Stimulated activated naive B cell treated with anti-CD40 and anti-IgM and Interleukin-4, amounts not matched to agents 10 μg/mL and 1 μg/mL and 100 μg/mL, for 72 hours (primary cell): ENCODE measurements around the gene ITK.

Experiments used
- ATAC-seq, 2 donors: fragments of 150-1000 bp; cut with Tn5 transposase; replicated peaks; 2 replicates each; pipeline ENCODE4 v1.10.0; 2021; ENCODE audit warnings: moderate library complexity in 1 of 2
- DNase-seq: peaks from one replicate; pipeline ENCODE4 v3.0.0; 2021
- H3K27ac Mint-ChIP-seq: one replicate; pipeline ENCODE4 v1.8.0; 2022; ENCODE audit warnings: mild to moderate bottlenecking, mixed read lengths
- H3K27me3 Mint-ChIP-seq, 2 donors: one replicate each; pipeline ENCODE4 v1.8.0; 2022; ENCODE audit warnings: mixed read lengths in 2 of 2
- H3K36me3 Mint-ChIP-seq, 2 donors: one replicate each; pipeline ENCODE4 v1.8.0; 2022; ENCODE audit warnings: mixed read lengths in 2 of 2, mild to moderate bottlenecking in 1 of 2
- H3K4me1 Mint-ChIP-seq, 2 donors: one replicate each; pipeline ENCODE4 v1.8.0; 2022; ENCODE audit warnings: mixed read lengths in 2 of 2, mild to moderate bottlenecking in 1 of 2
- H3K4me3 Mint-ChIP-seq, 2 donors: one replicate each; pipeline ENCODE4 v1.8.0; 2022; ENCODE audit warnings: mild to moderate bottlenecking in 2 of 2, mixed read lengths in 2 of 2, moderate library complexity in 1 of 2
- H3K9me3 Mint-ChIP-seq, 2 donors: one replicate each; pipeline ENCODE4 v1.8.0; 2022; ENCODE audit warnings: mixed read lengths in 2 of 2, mild to moderate bottlenecking in 1 of 2

The ITK gene

DNA sequence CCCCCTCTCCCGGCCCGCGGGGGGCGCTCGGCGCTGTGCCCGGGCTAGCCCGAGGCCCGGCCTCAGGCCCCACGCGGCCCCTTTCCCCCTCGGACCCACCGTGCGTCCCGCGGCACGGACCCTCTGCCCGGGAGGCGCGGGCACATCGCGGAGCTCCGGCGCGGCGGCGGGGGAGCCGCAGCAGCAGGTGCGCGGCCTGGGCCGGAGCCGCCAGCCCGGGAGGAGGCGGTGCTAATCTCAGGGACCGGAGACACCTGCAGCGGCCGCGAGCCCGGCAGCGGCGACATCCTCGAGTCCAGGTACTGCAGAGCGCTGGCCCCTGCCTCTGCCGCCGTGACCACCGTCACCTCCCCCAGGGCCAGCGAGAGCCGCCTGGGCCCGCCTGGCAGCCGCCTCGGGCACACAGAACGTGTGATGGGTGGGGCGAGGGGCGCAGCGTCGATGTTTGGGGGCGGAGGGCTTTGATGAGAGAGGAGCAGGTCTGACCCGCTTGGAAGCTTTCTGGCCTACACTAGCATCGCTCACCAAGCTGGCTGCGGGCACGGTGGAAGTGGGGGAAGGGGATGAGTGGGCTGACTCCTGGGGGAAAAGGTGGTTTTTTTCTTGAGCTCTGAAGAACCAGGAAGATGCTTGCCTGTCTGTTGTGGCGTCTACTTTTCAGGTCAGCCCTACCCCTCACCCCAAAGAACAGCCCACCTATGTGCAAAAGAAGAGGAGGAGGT is 85.8 kb downstream of the ITK start:
- Mint-ChIP-seq H3K4me3 (peak overlapping the region; percentile 94 to 99), H3K4me1 (peaks cover 49 to 74% of the 10 kb centered on the region in 2 donors), H3K9me3 (peaks cover 0 to 1% of the 10 kb centered on the region in 2 donors), H3K27me3 (no peaks in the 10 kb centered on the region), H3K27ac (peak overlapping the region; percentile 95), H3K36me3 (peaks cover 35 to 43% of the 10 kb centered on the region in 2 donors)
- peak; percentile 61 for DNase-seq
- peak; percentile 50 to 56 for ATAC-seq

DNA sequence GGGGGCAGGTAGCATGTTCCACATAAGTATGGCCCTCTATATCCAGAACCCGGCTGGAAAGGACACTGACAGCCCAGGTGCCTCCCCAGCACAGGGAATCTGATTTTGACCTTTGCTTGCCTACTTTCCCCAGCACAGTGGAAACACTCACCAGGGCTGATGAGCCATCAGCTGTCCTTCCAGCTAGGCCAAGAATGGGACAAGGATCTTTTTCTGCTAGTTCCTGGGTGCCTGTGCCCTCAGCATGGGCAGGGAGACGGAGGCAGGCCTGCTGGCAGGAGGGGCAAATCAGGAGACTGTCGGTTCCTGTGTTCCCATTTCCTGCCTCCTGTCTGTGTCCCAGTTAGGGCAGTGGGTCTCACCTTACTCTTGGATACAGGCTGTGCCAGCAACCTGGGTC is 86.4 kb downstream of the ITK start:
- DNase-seq: no peak
- H3K4me1 Mint-ChIP-seq: peaks cover 53 to 80% of the 10 kb centered on the region in 2 donors
- H3K36me3 Mint-ChIP-seq: peaks cover 39 to 49% of the 10 kb centered on the region in 2 donors

GRCh38 chr5:157267761-157268480 is 87.3 kb downstream of the ITK start:
- DNase-seq: no peak
- H3K27me3 Mint-ChIP-seq: no peaks in the 10 kb centered on the region
- ATAC-seq: no peak
- H3K27ac Mint-ChIP-seq: peak overlapping the region; percentile 95
- peaks cover 0 to 3% of the 10 kb centered on the region in 2 donors for H3K9me3 Mint-ChIP-seq
- H3K4me3 Mint-ChIP-seq: peak overlapping the region; percentile 94 to 99
- peaks cover 58 to 88% of the 10 kb centered on the region in 2 donors for H3K4me1 Mint-ChIP-seq
- peaks cover 44 to 57% of the 10 kb centered on the region in 2 donors for H3K36me3 Mint-ChIP-seq

More for the DNA sequence above, 86.4 kb downstream of the ITK start:
- no peaks in the 10 kb centered on the region for H3K27me3 Mint-ChIP-seq
- H3K27ac Mint-ChIP-seq: peak overlapping the region; percentile 95
- peaks cover 0 to 1% of the 10 kb centered on the region in 2 donors for H3K9me3 Mint-ChIP-seq
- H3K4me3 Mint-ChIP-seq: peak overlapping the region; percentile 94 to 99
- ATAC-seq: no peak

DNA sequence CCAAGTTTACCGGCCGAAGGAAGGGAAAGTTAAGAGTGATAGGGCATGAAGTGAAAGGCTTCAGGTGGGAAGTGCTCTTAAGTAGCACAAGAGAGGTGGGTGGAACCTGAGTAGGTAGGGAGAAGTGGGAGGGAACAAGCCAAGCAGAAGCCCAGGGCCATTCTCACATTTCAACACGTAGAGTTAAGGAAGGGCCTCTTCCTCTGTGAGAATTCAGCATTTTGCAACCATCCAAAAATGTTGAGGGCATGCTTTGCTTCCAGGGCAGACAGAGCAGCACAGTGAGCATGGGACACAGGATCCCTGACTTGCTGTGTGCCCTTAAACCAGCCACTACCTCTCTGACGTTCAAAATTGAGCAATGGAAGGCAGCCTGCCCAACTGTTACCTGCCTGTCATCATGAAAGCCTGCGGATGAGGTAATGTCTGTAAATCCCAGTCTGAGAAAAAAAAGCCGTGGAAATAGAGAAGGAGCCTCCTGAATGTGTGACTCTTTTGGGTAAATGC is 88.6 kb downstream of the ITK start:
- Mint-ChIP-seq H3K27ac (peak overlapping the region; percentile 92), H3K27me3 (no peaks in the 10 kb centered on the region), H3K4me3 (peak overlapping the region; percentile 83 to 86), H3K36me3 (peaks cover 52 to 70% of the 10 kb centered on the region in 2 donors), H3K9me3 (peaks cover 0 to 3% of the 10 kb centered on the region in 2 donors), H3K4me1 (peaks cover 57 to 87% of the 10 kb centered on the region in 2 donors)
- no peak for DNase-seq
- no peak for ATAC-seq

DNA sequence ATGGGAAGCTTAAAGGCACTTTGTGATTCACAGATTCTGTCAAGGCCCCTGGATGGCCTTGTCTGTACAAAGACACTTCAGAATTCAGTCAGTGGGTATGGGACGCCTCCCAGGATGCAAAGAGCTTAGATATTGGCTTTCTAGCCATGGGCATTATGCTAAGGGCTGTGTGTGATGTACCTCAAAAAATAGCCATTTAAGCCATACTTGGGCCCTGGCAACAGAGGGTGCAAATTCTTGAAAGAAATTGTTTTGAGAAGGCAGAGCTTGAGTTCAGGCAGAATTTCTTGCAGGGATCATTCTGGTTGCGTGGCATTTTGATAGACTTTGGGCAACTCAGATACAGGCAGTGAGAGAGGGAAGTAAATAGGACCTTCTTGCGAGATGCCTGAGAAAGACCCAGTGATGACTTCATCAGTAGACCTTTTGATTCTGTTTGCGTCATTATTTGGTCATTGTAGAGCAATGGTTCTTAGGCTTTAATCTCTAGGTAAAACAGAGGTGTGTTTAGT is 89.2 kb downstream of the ITK start:
- DNase-seq (no peak), ATAC-seq (no peak)
- Mint-ChIP-seq H3K4me1 (peaks cover 56 to 82% of the 10 kb centered on the region in 2 donors), H3K27ac (peak overlapping the region; percentile 93), H3K27me3 (no peaks in the 10 kb centered on the region), H3K9me3 (peaks cover 0 to 3% of the 10 kb centered on the region in 2 donors), H3K36me3 (peaks cover 54 to 74% of the 10 kb centered on the region in 2 donors), H3K4me3 (peak overlapping the region; percentile 83 to 86)

DNA sequence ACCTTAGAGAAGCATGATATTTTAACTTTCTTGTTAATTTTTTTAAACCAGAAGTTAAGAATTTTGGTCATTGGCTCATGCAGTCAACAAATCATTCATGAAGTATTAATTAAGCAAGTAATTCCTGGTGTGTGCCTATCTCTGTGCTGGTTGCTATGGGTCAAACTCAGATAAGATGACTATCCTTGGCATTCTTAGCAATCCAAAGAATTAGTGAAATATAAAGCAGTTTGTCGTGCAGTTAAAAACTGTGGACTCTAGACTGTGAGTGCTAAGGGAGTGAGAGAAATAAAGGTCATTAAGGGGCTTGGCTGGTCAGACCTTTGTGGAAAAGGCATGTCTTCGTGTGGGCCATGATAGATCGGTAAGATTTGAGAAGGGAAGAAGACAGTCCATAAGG is 90.1 kb downstream of the ITK start:
- H3K27me3 Mint-ChIP-seq: no peaks in the 10 kb centered on the region
- DNase-seq: no peak
- H3K27ac Mint-ChIP-seq: peak overlapping the region; percentile 99
- H3K36me3 Mint-ChIP-seq: peaks cover 54 to 74% of the 10 kb centered on the region in 2 donors
- H3K9me3 Mint-ChIP-seq: peaks cover 0 to 3% of the 10 kb centered on the region in 2 donors
- H3K4me3 Mint-ChIP-seq: peak overlapping the region; percentile 83 to 86
- peaks cover 53 to 77% of the 10 kb centered on the region in 2 donors for H3K4me1 Mint-ChIP-seq
- ATAC-seq: no peak

DNA sequence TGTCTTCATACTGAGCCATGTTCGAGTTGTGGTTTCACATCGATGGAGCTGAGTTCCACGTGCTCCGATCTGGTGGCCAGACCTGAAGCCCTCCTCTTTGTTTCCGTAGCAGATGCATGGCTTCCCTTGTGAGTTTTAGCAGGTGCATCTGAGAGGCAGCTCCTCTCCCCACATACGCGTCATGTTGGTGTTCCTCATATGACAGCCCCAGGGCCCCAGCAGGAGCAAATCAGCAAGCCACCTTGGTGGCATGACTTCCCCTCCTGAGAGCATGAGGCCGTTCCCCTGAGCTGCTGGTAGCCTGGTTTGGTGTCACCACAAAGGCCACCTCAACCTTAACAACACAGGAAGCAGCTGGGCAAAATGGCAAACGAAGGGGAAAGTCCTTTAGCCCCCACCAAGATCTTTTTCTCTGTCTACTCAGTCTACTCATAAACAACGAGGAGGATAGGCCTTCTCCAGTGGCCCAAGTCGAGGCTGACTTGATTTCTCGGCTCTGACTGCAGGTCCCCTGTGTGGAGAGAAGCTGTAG is 91.2 kb downstream of the ITK start:
- Mint-ChIP-seq H3K27ac (peak overlapping the region; percentile 99), H3K27me3 (no peaks in the 10 kb centered on the region), H3K4me3 (peak overlapping the region; percentile 83 to 86), H3K9me3 (peaks cover 0 to 3% of the 10 kb centered on the region in 2 donors), H3K4me1 (peaks cover 54 to 82% of the 10 kb centered on the region in 2 donors), H3K36me3 (peaks cover 50 to 75% of the 10 kb centered on the region in 2 donors)
- ATAC-seq: peak; percentile 91 to 93
- peak; percentile 96 for DNase-seq

- H3K4me1 Mint-ChIP-seq: peaks cover 56 to 78% of the 10 kb centered on the region in 2 donors
These were observed 92.5 kb downstream of the ITK start for GRCh38 chr5:157273131-157273556.

GRCh38 chr5:157275403-157275802 is 94.8 kb downstream of the ITK start:
- peaks cover 0 to 3% of the 10 kb centered on the region in 2 donors for H3K9me3 Mint-ChIP-seq
- H3K4me1 Mint-ChIP-seq: peaks cover 45 to 68% of the 10 kb centered on the region in 2 donors
- H3K27me3 Mint-ChIP-seq: no peaks in the 10 kb centered on the region
- no peak for DNase-seq
- peaks cover 36 to 64% of the 10 kb centered on the region in 2 donors for H3K36me3 Mint-ChIP-seq
- H3K27ac Mint-ChIP-seq: no peak overlapping the region
- H3K4me3 Mint-ChIP-seq: no peak overlapping the region
- no peak for ATAC-seq

More at GRCh38 chr5:157273131-157273556, 92.5 kb downstream of the ITK start:
- peaks cover 44 to 72% of the 10 kb centered on the region in 2 donors for H3K36me3 Mint-ChIP-seq
- ATAC-seq: peak; percentile 42 to 49
- H3K4me3 Mint-ChIP-seq: peak overlapping the region; percentile 75 to 85
- peak overlapping the region; percentile 98 for H3K27ac Mint-ChIP-seq
- H3K9me3 Mint-ChIP-seq: peaks cover 0 to 3% of the 10 kb centered on the region in 2 donors
- no peak for DNase-seq
- no peaks in the 10 kb centered on the region for H3K27me3 Mint-ChIP-seq

DNA sequence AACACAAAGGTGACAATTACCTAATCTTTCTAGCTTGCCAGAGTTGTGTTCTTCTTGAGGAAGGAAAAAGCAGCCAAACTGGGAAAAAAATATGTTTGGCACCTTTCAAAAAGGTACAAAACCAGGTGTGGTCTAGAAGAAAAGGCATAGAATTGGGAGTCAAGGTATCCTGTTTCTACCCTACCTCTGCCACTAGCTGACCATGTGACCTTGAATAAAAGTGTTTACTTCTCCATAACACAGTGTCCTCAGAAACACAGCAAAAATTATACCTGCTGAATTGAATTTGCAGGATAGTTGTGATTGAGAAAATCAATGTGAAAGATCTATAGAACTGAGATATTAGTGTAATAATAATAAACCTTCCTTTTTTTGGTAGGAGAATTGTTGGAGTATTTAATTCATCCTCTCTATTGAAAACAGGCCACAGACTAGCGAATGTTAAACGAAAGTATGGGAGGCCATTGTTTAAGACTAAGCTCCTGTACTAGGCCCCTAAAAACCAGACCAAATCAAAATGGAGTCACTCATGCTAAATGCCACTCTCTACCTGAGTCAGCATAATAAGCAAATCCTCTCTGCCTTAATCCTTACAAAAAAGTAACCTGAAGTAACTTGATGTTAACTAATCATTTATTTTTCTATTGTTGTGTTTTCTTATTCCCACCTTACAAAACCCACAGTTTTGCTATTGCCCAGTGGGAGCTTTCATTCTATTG is 97.8 kb downstream of the ITK start:
- no peaks in the 10 kb centered on the region for H3K27me3 Mint-ChIP-seq

GRCh38 chr5:157279605-157280239 is 99.1 kb downstream of the ITK start:
- H3K4me1 Mint-ChIP-seq: peaks cover 50 to 74% of the 10 kb centered on the region in 2 donors
- no peak for DNase-seq
- H3K4me3 Mint-ChIP-seq: no peak overlapping the region
- H3K36me3 Mint-ChIP-seq: peaks cover 20 to 41% of the 10 kb centered on the region in 2 donors
- H3K27me3 Mint-ChIP-seq: no peaks in the 10 kb centered on the region
- H3K9me3 Mint-ChIP-seq: peaks cover 3 to 7% of the 10 kb centered on the region in 2 donors
- peak overlapping the region; percentile 82 for H3K27ac Mint-ChIP-seq
- no peak for ATAC-seq

More for the DNA sequence above, 97.8 kb downstream of the ITK start:
- Mint-ChIP-seq H3K9me3 (peaks cover 3 to 7% of the 10 kb centered on the region in 2 donors), H3K36me3 (peaks cover 25 to 52% of the 10 kb centered on the region in 2 donors), H3K4me1 (peaks cover 45 to 67% of the 10 kb centered on the region in 2 donors), H3K27ac (no peak overlapping the region), H3K4me3 (no peak overlapping the region)
- no peak for DNase-seq
- no peak for ATAC-seq

- H3K4me3 Mint-ChIP-seq: peak overlapping the region in 1 of 2 donors; percentile 31
- H3K36me3 Mint-ChIP-seq: peaks cover 29 to 47% of the 10 kb centered on the region in 2 donors
- H3K27ac Mint-ChIP-seq: peak overlapping the region; percentile 43
- DNase-seq: no peak
- H3K27me3 Mint-ChIP-seq: no peaks in the 10 kb centered on the region
- H3K9me3 Mint-ChIP-seq: peaks cover 3 to 7% of the 10 kb centered on the region in 2 donors
- no peak for ATAC-seq
- peaks cover 58 to 84% of the 10 kb centered on the region in 2 donors for H3K4me1 Mint-ChIP-seq
These were observed 100.3 kb downstream of the ITK start for GRCh38 chr5:157280927-157281326.

DNA sequence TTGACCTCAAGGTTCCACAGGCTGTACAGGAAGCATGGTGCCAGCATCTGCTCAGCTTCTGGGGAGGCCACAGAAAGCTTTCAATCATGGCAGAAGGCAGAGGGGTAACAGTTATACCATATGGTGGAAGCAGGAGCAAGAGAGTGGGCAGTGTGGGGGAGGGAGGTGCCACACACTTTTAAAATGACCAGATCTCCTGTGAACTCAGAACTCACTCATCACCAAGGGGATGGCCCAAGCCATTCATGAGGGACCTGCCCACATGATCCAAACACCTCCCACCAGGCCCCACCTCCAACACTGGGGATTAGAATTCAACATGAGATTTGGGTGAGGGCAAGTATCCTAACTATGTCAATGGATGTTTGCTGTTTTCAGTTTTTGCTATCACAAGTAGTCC is 101.5 kb downstream of the ITK start:
- Mint-ChIP-seq H3K36me3 (peaks cover 34 to 42% of the 10 kb centered on the region in 2 donors), H3K4me3 (no peak overlapping the region), H3K27ac (peak overlapping the region; percentile 76), H3K27me3 (no peaks in the 10 kb centered on the region), H3K9me3 (peaks cover 3 to 7% of the 10 kb centered on the region in 2 donors), H3K4me1 (peaks cover 53 to 76% of the 10 kb centered on the region in 2 donors)
- DNase-seq (no peak), ATAC-seq (no peak)
